Esophagus muscularis mucosa (tissue), 4 donors: ENCODE results near the gene PDGFC. TPM values are rescaled to one million over a fixed set of nuclear protein-coding genes. Genes with fewer than 3 reads are reported as not detected.

Experiments
- DNase-seq: peaks from one replicate; pipeline ENCODE4 v3.0.0-alpha.2; 2017; ENCODE audit errors: extremely low spot score
- H3K27ac ChIP-seq, 4 donors: fragments of 200-600 bp; sonication (generic); replicated peaks in 1 of 4; 1 replicate in 3 of 4; 2 replicates in 1 of 4; pipeline ENCODE4 v1.5.1; 2016 to 2019; ENCODE audit warnings: mild to moderate bottlenecking in 1 of 4
- H3K27me3 ChIP-seq, 4 donors: fragments of 200-600 bp; sonication (generic); one replicate each; pipeline versions ENCODE4 v1.5.1 to v1.6.0; 2016 to 2019
- H3K36me3 ChIP-seq, 4 donors: fragments of 200-600 bp; sonication (generic); one replicate each; pipeline ENCODE4 v1.5.1; 2016 to 2019
- H3K4me1 ChIP-seq, 4 donors: fragments of 200-600 bp; sonication (generic); one replicate each; pipeline ENCODE4 v1.5.1; 2016 to 2019
- H3K4me3 ChIP-seq, 4 donors: fragments of 200-600 bp; sonication (generic); 1 replicate in 2 of 4; 2 replicates in 2 of 4; pipeline ENCODE4 v1.5.1; 2016 to 2019; ENCODE audit warnings: mild to moderate bottlenecking in 4 of 4, moderate library complexity in 1 of 4
- H3K9me3 ChIP-seq, 4 donors: fragments of 200-600 bp; sonication (generic); 1 replicate in 3 of 4; 2 replicates in 1 of 4; pipeline ENCODE4 v1.5.1; 2016 to 2019
- EP300 ChIP-seq: sonication (generic); formaldehyde crosslinking; IDR thresholded peaks from one replicate; pipeline ENCODE4 v1.6.1; 2017; ENCODE audit warnings: antibody characterized with exemption
- POLR2A ChIP-seq: fragments of 450-650 bp; IDR thresholded peaks from one replicate; pipeline ENCODE4 v1.6.1; 2017; ENCODE audit warnings: antibody characterized with exemption, moderate library complexity, mild to moderate bottlenecking, low read depth
- POLR2AphosphoS5 ChIP-seq, 2 donors: sonication (generic); formaldehyde crosslinking; IDR thresholded peaks; one replicate each; pipeline ENCODE4 v1.6.1; 2017; ENCODE audit warnings: antibody characterized with exemption in 2 of 2
- WGBS: methylation state at CpG from one replicate; pipeline ENCODE4 v1.1.5; 2018; 5-methylcytosine and 5-hydroxymethylcytosine counted together
- intact Hi-C: fragments of 100-400 bp; cut with DNase I; formaldehyde crosslinking; loops from one replicate; pipeline ENCODE4 v1.15.1; 2023
- total RNA-seq, 4 donors: library from RNA; depleted of rRNA; stranded (reverse); fragments of >200 nt; gene quantifications; one replicate each; pipeline versions ENCODE4 v1.1.0 to v1.2.1, GENCODE V29; 2016
- TF ChIP-seq, protein P1 (sequence below), 3 experiments: fragments of 200-600 bp in 2 of 3; fragments of 450-650 bp in 1 of 3; sonication (generic) in 2 of 3; IDR thresholded peaks; one replicate each; pipeline ENCODE4 v1.5.1; 2017 to 2019; ENCODE audit warnings: antibody characterized with exemption in 3 of 3, mild to moderate bottlenecking in 2 of 3, moderate library complexity in 1 of 3

PDGFC gene
- total RNA-seq, 4 donors from 2014 or later, result 25.3 to 38.3 (median 30.0) TPM

DNA sequence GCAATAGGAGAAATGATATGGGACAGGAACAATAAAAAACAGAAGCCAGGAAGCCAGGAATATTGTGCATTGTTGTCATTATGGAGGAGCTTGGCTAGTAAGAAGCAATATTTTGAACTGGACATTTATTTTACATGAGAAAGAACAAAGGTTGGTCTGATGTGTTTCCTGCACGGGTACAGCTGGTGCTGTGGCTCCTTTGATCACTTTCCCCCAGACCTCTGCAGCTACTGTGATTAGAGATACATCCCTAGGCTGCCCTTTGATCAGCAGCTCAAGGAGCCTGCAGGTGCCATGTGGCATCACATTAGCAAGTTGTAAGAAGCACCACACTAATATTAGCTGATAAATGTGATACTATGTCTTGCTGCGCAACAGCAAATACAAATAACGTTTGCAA, 2.5 kb downstream of the PDGFC start:
- no peak for TF ChIP-seq POLR2AphosphoS5 (IDR thresholded peaks at IDR 0.05)
- TF ChIP-seq, protein P1, sequence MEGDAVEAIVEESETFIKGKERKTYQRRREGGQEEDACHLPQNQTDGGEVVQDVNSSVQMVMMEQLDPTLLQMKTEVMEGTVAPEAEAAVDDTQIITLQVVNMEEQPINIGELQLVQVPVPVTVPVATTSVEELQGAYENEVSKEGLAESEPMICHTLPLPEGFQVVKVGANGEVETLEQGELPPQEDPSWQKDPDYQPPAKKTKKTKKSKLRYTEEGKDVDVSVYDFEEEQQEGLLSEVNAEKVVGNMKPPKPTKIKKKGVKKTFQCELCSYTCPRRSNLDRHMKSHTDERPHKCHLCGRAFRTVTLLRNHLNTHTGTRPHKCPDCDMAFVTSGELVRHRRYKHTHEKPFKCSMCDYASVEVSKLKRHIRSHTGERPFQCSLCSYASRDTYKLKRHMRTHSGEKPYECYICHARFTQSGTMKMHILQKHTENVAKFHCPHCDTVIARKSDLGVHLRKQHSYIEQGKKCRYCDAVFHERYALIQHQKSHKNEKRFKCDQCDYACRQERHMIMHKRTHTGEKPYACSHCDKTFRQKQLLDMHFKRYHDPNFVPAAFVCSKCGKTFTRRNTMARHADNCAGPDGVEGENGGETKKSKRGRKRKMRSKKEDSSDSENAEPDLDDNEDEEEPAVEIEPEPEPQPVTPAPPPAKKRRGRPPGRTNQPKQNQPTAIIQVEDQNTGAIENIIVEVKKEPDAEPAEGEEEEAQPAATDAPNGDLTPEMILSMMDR (IDR thresholded peaks at IDR 0.05), result no peak
- no peak for TF ChIP-seq EP300
- TF ChIP-seq POLR2A, result no peak
- 43% methylated on average over 3 of the region's 3 CpGs for WGBS
- intact Hi-C loops, result loop anchor here (10.0 kb wide), 1 partner anchor 134 kb away; no protein-coding TSS in a partner anchor

DNA sequence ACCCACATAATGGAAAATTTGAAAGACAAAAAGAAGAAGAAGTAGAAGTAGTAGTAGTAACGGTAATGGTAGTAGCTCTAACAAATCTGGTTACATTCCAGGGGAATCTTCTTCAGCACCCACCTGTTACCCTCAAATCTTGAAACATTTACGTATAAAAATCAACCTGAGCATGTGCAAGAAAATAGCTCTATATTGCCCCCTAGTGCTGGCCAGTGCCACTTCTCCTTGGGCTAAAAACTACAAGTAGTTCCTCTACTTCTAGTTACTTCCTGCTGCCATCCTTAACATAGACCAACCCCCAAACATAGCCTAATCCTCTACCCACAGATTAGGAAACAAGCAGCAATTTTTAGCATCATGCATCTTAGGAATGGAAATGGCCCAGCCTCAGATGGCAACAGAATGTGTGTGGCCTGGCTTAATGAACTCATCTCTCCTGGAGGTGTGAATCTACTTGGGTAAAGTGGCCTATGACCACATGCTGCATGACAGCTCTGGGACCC, 3.1 kb downstream of the PDGFC start:
- Histone ChIP-seq H3K27me3 (no peaks in the 10 kb centered on the region), H3K9me3 (no peaks in the 10 kb centered on the region), H3K27ac (peak overlapping the region; percentile 94 to 98 (median 96)), H3K36me3 (no peaks in the 10 kb centered on the region), H3K4me1 (peaks cover 22 to 53% (median 46%) of the 10 kb centered on the region in 4 donors), H3K4me3 (peak overlapping the region; percentile 85 to 92 (median 88))
- 12% methylated on average over 2 of the region's 2 CpGs for WGBS
- no peak for DNase-seq
- TF ChIP-seq, protein P1 (IDR thresholded peaks at IDR 0.05), result peak; percentile 86 to 95 (median 86)
- no peak for TF ChIP-seq EP300
- intact Hi-C loops, result loop anchor here (10.0 kb wide), 1 partner anchor 134 kb away; no protein-coding TSS in a partner anchor

More for the DNA sequence above, 2.5 kb downstream of the PDGFC start:
- no peak for DNase-seq
- peak overlapping the region; percentile 94 to 98 (median 96) for H3K27ac ChIP-seq
- H3K27me3 ChIP-seq, result no peaks in the 10 kb centered on the region
- H3K4me1 ChIP-seq, result peaks cover 22 to 51% (median 46%) of the 10 kb centered on the region in 4 donors
- H3K9me3 ChIP-seq, result no peaks in the 10 kb centered on the region
- no peaks in the 10 kb centered on the region for H3K36me3 ChIP-seq
- peak overlapping the region; percentile 85 to 92 (median 88) for H3K4me3 ChIP-seq

DNA sequence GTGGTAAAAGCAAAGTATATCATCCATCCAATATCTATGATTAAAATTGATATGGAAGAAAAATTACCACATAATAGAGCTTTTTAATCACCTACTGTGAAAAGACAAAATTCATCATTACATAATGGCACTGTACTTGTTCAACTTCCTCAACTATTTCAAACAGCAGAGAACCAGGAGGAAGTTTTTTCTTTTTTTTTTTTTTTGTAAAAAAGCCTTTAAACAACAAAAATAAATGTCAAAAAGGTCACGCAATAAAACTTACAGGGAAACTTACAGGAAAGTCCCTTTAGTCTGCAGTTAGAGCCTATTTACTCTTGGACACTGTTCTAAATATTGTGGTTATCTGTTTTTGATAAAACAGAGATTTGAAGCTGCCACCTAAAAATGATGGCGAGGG, 4.8 kb downstream of the PDGFC start:
- Histone ChIP-seq H3K27ac (no peak overlapping the region), H3K9me3 (no peaks in the 10 kb centered on the region), H3K36me3 (no peaks in the 10 kb centered on the region), H3K27me3 (no peaks in the 10 kb centered on the region), H3K4me1 (peaks cover 33 to 59% (median 54%) of the 10 kb centered on the region in 4 donors), H3K4me3 (no peak overlapping the region)
- no peak for TF ChIP-seq POLR2A
- no peak for TF ChIP-seq POLR2AphosphoS5 (IDR thresholded peaks at IDR 0.05)
- TF ChIP-seq, protein P1 (IDR thresholded peaks at IDR 0.05), result no peak
- no peak for TF ChIP-seq EP300
- intact Hi-C loops, result loop anchor here (10.0 kb wide), 1 partner anchor 132 kb away; no protein-coding TSS in a partner anchor
- DNase-seq, result no peak
- 91% methylated on average over 2 of the region's 2 CpGs for WGBS

DNA sequence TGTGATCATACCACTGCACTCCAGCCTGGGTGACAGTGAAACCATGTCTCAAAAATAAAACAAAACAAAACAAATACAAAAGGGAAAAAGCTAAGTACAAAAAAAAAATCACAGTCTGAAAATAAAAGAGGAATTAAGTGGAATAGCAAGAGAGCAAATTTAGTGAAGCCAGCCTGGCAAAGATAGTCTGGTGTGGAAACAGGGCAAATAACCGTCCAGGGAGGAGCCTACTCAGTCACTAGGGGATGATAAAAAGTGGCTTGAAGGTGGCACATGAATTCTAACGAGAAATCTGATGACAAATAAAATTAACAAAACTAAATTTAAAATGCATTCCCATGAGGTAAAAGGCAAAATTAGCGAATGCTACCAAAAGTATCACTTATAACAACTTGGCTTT, 8.2 kb downstream of the PDGFC start:
- Histone ChIP-seq H3K27ac (peak overlapping the region; percentile 62 to 74 (median 68)), H3K9me3 (no peaks in the 10 kb centered on the region), H3K36me3 (no peaks in the 10 kb centered on the region), H3K4me3 (no peak overlapping the region), H3K4me1 (peaks cover 28 to 70% (median 57%) of the 10 kb centered on the region in 4 donors), H3K27me3 (no peaks in the 10 kb centered on the region)
- DNase-seq, result no peak
- 82% methylated on average over 3 of the region's 3 CpGs for WGBS
- intact Hi-C loops, result loop anchor here (5.0 to 10.0 kb wide), 2 partner anchors 129 to 191 kb away; no protein-coding TSS in a partner anchor
- TF ChIP-seq, protein P1 (IDR thresholded peaks at IDR 0.05), result no peak
- TF ChIP-seq EP300 (no peak), POLR2A (no peak), POLR2AphosphoS5 (IDR thresholded peaks at IDR 0.05) (no peak)

DNA sequence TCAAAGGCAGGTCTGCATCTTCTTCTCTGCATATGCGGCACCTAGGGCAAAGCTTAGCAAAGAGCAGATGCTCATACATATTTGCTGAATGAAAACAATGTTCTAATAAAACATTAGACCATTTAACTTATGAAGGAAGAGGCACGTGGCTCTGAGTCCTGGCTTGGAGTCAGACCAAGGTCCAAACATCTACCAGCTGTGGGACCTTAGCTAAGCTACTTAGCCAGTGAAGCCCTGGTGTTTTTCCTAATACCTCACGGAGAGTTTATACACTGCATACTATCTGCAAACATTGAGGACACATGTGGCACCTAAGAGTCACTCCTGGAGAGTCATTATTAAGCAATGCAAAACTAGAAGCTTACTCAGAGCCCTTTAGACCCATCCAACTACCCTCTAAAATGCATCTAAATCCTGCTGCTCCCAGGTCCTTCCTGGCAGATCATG, 9.0 kb downstream of the PDGFC start:
- DNase-seq, result no peak
- 44% methylated on average over 3 of the region's 3 CpGs for WGBS
- H3K27me3 ChIP-seq, result no peaks in the 10 kb centered on the region
- TF ChIP-seq POLR2AphosphoS5 (IDR thresholded peaks at IDR 0.05), result peak; percentile 46 to 65
- TF ChIP-seq, protein P1 (IDR thresholded peaks at IDR 0.05), result no peak
- no peak for TF ChIP-seq POLR2A
- no peak overlapping the region for H3K4me3 ChIP-seq
- H3K9me3 ChIP-seq, result no peaks in the 10 kb centered on the region
- intact Hi-C loops, result loop anchor here (5.0 to 10.0 kb wide), 2 partner anchors 128 to 190 kb away; no protein-coding TSS in a partner anchor
- H3K36me3 ChIP-seq, result no peaks in the 10 kb centered on the region
- peak overlapping the region; percentile 62 to 74 (median 68) for H3K27ac ChIP-seq
- H3K4me1 ChIP-seq, result peaks cover 26 to 70% (median 57%) of the 10 kb centered on the region in 4 donors
